ENCODE results near the gene SRPRB.
"Not testable (repeated sequence)": the region's sequence is repeated elsewhere in the genome, so short reads cannot be mapped to it uniquely, and the experiment has no call there.

Gene SRPRB

GRCh38 chr3:133779626-133780203 is 25.9 kb upstream of the SRPRB start:
- no peak for DNase-seq

- not testable (repeated sequence) for DNase-seq
These were observed 24.9 kb upstream of the SRPRB start for GRCh38 chr3:133780756-133781155.

- no peak for DNase-seq
These were observed 24.0 kb upstream of the SRPRB start for GRCh38 chr3:133781570-133781969.

- no peak for DNase-seq
These were observed 23.2 kb upstream of the SRPRB start for GRCh38 chr3:133782454-133782853.

- no peak for DNase-seq
These were observed 21.9 kb upstream of the SRPRB start for GRCh38 chr3:133783762-133784161.

GRCh38 chr3:133788024-133788423 is 17.6 kb upstream of the SRPRB start:
- no peak for DNase-seq

GRCh38 chr3:133792171-133792763 is 13.3 kb upstream of the SRPRB start:
- no peak for DNase-seq

GRCh38 chr3:133797396-133798105 is 8.1 kb upstream of the SRPRB start:
- no peak for DNase-seq

- no peak for DNase-seq
These were observed 5.6 kb upstream of the SRPRB start for GRCh38 chr3:133799794-133800585.

- no peak for DNase-seq
These were observed 2.1 kb upstream of the SRPRB start for GRCh38 chr3:133803469-133803868.

GRCh38 chr3:133804896-133805295 is 719 bp upstream of the SRPRB start:
- DNase-seq: no peak

GRCh38 chr3:133805384-133805701 is 272 bp upstream of the SRPRB start:
- no peak for DNase-seq

- DNase-seq: no peak
These were observed 7.3 kb downstream of the SRPRB start for GRCh38 chr3:133812872-133813271.

GRCh38 chr3:133815386-133815785 is 9.8 kb downstream of the SRPRB start:
- DNase-seq: no peak

GRCh38 chr3:133820129-133820528 is 14.5 kb downstream of the SRPRB start:
- DNase-seq: no peak

- no peak for DNase-seq
These were observed 15.5 kb downstream of the SRPRB start for GRCh38 chr3:133820889-133821675.

- no peak for DNase-seq
These were observed 16.4 kb downstream of the SRPRB start for GRCh38 chr3:133821767-133822638.

- no peak for DNase-seq
These were observed 19.4 kb downstream of the SRPRB start for GRCh38 chr3:133824961-133825485.

- no peak for DNase-seq
These were observed 20.5 kb downstream of the SRPRB start for GRCh38 chr3:133825969-133826727.

GRCh38 chr3:133827136-133827535 is 21.5 kb downstream of the SRPRB start:
- no peak for DNase-seq

- DNase-seq: no peak
These were observed 22.1 kb downstream of the SRPRB start for GRCh38 chr3:133827684-133828083.

Measured in NCI-H1436 (cell line).